ENCODE measurements around the gene MRPL12. TPM values are rescaled to one million over a fixed set of nuclear protein-coding genes. Genes with fewer than 3 reads are reported as not detected.

The MRPL12 gene
- total RNA-seq, 1 experiment from 2014 or later = 157 TPM

DNA sequence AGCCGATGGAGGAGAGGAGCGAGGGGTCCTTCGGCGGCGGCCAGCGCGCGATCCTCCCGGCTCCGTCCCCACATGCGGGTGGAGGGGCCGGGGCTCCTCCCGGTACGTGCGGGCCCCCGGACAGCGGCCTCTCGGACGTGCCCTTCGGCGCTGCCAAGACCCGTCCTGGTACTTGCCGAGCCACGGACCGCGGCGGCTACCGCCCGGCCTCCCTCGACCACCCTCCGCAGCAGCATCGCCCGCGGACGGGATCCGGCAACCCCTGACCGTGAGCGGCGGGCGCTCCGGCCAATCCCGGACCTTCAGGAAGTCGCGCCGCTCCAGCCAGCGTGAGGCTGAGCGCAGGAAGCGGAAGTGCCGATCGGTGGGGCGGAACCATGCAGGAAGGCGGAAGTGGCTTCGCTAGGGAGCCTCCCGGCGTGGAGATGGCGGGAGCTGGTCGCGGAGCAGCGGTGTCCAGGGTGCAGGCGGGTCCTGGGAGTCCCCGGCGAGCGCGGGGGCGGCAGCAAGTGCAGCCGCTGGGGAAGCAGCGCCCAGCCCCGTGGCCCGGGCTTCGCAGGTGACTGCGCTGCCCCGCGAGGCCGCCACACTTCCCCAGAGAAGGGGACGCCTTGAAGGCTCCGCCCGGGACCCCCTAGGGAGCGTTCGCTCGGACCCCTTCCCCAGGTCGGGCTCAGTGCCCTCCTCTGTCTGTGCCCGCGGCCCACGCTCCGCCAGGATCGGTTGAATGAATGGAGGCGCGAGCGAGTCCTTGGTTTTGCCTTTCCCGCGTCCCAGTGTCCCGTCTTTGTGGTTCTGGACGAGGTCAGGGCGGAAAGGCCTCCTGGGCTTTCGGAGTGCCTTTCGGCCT lies 36.6 kb upstream of the MRPL12 start, which contains the start of the genes CCDC137 and OXLD1:
Gene CCDC137 (plus strand): TSS at position 396 of the 850 bp plus-strand sequence. CDS start 30 bp downstream, at position 426.
Gene OXLD1 (minus strand): TSS at position 264 of the 850 bp plus-strand sequence. CDS start 28 bp downstream, at position 236.
- in situ Hi-C loops (cut with HindIII; ENCODE audit: low pct_unique_long_range_greater_than_20kb, low sequenced_read_pairs) = no loop called here
- Histone ChIP-seq H3K4me3 (ENCODE audit: low read depth in 2 of 2, low read length in 2 of 2) (peak within 1 kb of the TSS; percentile 86 to 88), H3K4me1 (ENCODE audit: control insufficient read depth, insufficient read depth, low read length) (peaks cover 21% of the 10 kb centered on the region), H3K27ac (ENCODE audit: low read length) (peak within 1 kb of the TSS; percentile 99), H3K9me3 (ENCODE audit: control insufficient read depth, insufficient read depth, low read depth, low read length) (no peaks in the 10 kb centered on the region), H3K36me3 (ENCODE audit: control insufficient read depth, insufficient read depth, low read length) (no peaks in the 10 kb centered on the region; the same call in 1 of the 2 replicates), H3K27me3 (ENCODE audit: control insufficient read depth, insufficient read depth, low read length) (no peaks in the 10 kb centered on the region)
- POLR2A ChIA-PET = interaction anchor here (1.1 kb wide), 1 partner anchor 17 kb away, joined by 3 read pairs; the partner anchor contains the start of genes ARL16 and HGS
- DNase-seq (ENCODE audit: low read depth, low spot score) (peak; percentile 60), ATAC-seq (peak; percentile 98)
- peak; percentile 59; the same call in 1 of the 2 replicates for TF ChIP-seq TCF7L2 (IDR thresholded peaks at IDR 0.05; ENCODE audit: low read depth, low read length)
- peak; percentile 88; the same call in 1 of the 2 replicates for TF ChIP-seq SIN3A (IDR thresholded peaks at IDR 0.05; ENCODE audit: borderline replicate concordance, insufficient read depth, low read depth, low read length)
- TF ChIP-seq POLR2AphosphoS5 (IDR thresholded peaks at IDR 0.05; ENCODE audit: low read depth, low read length) = peak; percentile 95
- TF ChIP-seq, protein P1, sequence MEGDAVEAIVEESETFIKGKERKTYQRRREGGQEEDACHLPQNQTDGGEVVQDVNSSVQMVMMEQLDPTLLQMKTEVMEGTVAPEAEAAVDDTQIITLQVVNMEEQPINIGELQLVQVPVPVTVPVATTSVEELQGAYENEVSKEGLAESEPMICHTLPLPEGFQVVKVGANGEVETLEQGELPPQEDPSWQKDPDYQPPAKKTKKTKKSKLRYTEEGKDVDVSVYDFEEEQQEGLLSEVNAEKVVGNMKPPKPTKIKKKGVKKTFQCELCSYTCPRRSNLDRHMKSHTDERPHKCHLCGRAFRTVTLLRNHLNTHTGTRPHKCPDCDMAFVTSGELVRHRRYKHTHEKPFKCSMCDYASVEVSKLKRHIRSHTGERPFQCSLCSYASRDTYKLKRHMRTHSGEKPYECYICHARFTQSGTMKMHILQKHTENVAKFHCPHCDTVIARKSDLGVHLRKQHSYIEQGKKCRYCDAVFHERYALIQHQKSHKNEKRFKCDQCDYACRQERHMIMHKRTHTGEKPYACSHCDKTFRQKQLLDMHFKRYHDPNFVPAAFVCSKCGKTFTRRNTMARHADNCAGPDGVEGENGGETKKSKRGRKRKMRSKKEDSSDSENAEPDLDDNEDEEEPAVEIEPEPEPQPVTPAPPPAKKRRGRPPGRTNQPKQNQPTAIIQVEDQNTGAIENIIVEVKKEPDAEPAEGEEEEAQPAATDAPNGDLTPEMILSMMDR (IDR thresholded peaks at IDR 0.05) = no peak
- TF ChIP-seq, protein P2, sequence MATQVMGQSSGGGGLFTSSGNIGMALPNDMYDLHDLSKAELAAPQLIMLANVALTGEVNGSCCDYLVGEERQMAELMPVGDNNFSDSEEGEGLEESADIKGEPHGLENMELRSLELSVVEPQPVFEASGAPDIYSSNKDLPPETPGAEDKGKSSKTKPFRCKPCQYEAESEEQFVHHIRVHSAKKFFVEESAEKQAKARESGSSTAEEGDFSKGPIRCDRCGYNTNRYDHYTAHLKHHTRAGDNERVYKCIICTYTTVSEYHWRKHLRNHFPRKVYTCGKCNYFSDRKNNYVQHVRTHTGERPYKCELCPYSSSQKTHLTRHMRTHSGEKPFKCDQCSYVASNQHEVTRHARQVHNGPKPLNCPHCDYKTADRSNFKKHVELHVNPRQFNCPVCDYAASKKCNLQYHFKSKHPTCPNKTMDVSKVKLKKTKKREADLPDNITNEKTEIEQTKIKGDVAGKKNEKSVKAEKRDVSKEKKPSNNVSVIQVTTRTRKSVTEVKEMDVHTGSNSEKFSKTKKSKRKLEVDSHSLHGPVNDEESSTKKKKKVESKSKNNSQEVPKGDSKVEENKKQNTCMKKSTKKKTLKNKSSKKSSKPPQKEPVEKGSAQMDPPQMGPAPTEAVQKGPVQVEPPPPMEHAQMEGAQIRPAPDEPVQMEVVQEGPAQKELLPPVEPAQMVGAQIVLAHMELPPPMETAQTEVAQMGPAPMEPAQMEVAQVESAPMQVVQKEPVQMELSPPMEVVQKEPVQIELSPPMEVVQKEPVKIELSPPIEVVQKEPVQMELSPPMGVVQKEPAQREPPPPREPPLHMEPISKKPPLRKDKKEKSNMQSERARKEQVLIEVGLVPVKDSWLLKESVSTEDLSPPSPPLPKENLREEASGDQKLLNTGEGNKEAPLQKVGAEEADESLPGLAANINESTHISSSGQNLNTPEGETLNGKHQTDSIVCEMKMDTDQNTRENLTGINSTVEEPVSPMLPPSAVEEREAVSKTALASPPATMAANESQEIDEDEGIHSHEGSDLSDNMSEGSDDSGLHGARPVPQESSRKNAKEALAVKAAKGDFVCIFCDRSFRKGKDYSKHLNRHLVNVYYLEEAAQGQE (IDR thresholded peaks at IDR 0.05; ENCODE audit: insufficient read depth in 1 of 2, low read depth in 2 of 2, low read length in 1 of 2) = peak in 1 of 2 experiments; percentile 57; a peak in 1 of 4 replicates
- intact Hi-C loops (cut with micrococcal nuclease; ENCODE audit: unreplicated experiment) = loop anchor here (5.0 kb wide), 1 partner anchor 34 kb away; no protein-coding TSS in a partner anchor
- no TSS peak for BruUV-seq (replicated peaks)
- CTCF ChIA-PET = no interaction called here

DNA sequence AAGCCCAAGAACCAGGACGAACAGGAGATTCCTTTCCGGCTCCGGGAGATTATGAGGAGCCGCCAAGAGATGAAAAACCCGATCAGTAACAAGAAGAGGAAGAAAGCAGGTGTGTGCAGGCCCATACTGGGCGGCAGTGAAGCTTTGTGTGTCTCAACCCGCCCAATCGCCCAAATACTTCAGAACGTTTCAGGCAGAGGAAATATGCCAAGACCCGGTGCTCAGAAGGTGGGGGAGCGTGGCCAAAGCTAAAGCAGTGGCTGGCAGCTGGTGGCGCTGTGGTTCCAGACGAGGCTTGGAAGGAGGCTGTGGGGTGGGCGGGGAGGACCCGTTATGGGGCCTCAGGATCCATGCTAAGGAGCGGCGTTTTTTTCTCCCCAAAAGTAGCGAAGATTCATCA lies 35.4 kb upstream of the MRPL12 start:
- no peak for DNase-seq (ENCODE audit: low read depth, low spot score)
- in situ Hi-C loops (cut with HindIII; ENCODE audit: low pct_unique_long_range_greater_than_20kb, low sequenced_read_pairs) (no loop called here), intact Hi-C loops (cut with micrococcal nuclease; ENCODE audit: unreplicated experiment) (loop anchor here (5.0 kb wide), 1 partner anchor 35 kb away; no protein-coding TSS in a partner anchor)
- Histone ChIP-seq H3K4me1 (ENCODE audit: control insufficient read depth, insufficient read depth, low read length) (peaks cover 21% of the 10 kb centered on the region), H3K9me3 (ENCODE audit: control insufficient read depth, insufficient read depth, low read depth, low read length) (no peaks in the 10 kb centered on the region), H3K27me3 (ENCODE audit: control insufficient read depth, insufficient read depth, low read length) (no peaks in the 10 kb centered on the region), H3K4me3 (ENCODE audit: low read depth in 2 of 2, low read length in 2 of 2) (peak overlapping the region; percentile 86 to 88), H3K36me3 (ENCODE audit: control insufficient read depth, insufficient read depth, low read length) (no peaks in the 10 kb centered on the region; the same call in 1 of the 2 replicates), H3K27ac (ENCODE audit: low read length) (peak overlapping the region; percentile 83)
- no peak for ATAC-seq
- ChIA-PET POLR2A (interaction anchor here (0.7 kb wide), 1 partner anchor 148 kb away, joined by 8 read pairs; no protein-coding TSS in a partner anchor), CTCF (interaction anchor here (0.7 kb wide), 1 partner anchor 19 kb away, joined by 3 read pairs; no protein-coding TSS in a partner anchor)
- BruUV-seq (replicated peaks) = TSS peak; percentile 80
- TF ChIP-seq, protein P1 (IDR thresholded peaks at IDR 0.05) = no peak
- TF ChIP-seq SIN3A (IDR thresholded peaks at IDR 0.05; ENCODE audit: borderline replicate concordance, insufficient read depth, low read depth, low read length) = no peak
- no peak for TF ChIP-seq TCF7L2 (IDR thresholded peaks at IDR 0.05; ENCODE audit: low read depth, low read length)
- no peak for TF ChIP-seq POLR2AphosphoS5 (IDR thresholded peaks at IDR 0.05; ENCODE audit: low read depth, low read length)
- TF ChIP-seq, protein P2 (IDR thresholded peaks at IDR 0.05; ENCODE audit: insufficient read depth in 1 of 2, low read depth in 2 of 2, low read length in 1 of 2) = no peak
